ENCODE data around the gene ARHGAP4.

DNA sequence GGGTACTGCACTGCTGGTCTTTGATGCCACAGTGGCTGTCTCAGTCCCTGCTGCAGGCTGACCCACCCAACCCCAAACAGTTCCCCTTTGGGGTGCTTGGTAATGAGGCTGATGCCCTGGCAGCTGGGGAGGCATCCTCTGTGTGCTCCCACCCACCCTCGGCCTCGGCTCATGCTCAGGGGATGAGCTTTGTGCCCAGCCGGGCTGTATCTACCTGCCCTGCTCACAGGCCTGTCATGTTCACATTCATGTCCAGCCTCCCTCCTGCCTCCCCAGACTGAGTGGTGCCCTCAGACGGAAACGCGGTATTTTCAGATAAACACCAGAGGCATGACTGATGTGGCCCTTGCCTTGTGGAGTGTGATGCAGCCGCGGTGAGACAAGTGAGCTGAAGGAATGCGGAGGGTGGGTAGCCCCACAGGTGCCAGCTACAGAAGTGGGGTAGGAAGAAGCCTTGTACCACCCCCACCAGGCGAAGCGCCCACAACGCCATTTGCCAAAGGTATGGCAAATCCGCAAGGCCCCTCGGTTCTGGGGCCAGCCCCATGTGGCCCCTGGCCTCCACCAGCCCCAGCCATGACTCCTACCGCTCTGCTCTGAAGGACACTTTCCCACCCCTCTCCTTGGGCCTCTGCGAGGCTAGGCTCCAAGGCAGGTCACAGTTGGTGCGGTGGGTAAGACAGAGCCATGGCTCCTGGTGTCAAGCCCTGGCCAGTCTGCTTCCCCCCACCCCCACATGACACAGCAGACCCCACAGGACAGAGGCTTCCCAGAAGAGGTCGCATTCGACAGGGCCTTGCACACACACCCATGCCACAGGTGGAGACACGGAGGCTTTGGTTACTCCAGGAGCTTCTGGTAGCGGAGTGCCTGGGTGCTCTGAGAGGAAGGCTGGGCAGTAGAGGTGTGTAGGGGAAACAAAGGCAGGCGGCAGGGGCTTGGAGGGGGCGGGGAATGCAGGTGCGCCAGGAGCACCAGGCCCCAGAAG, 20.2 kb upstream of the ARHGAP4 start:
- TF ChIP-seq, protein P1, sequence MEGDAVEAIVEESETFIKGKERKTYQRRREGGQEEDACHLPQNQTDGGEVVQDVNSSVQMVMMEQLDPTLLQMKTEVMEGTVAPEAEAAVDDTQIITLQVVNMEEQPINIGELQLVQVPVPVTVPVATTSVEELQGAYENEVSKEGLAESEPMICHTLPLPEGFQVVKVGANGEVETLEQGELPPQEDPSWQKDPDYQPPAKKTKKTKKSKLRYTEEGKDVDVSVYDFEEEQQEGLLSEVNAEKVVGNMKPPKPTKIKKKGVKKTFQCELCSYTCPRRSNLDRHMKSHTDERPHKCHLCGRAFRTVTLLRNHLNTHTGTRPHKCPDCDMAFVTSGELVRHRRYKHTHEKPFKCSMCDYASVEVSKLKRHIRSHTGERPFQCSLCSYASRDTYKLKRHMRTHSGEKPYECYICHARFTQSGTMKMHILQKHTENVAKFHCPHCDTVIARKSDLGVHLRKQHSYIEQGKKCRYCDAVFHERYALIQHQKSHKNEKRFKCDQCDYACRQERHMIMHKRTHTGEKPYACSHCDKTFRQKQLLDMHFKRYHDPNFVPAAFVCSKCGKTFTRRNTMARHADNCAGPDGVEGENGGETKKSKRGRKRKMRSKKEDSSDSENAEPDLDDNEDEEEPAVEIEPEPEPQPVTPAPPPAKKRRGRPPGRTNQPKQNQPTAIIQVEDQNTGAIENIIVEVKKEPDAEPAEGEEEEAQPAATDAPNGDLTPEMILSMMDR (conservative IDR thresholded peaks at IDR 0.05; ENCODE audit: low read depth, low read length) = no peak
- no peak for TF ChIP-seq USF2 (IDR thresholded peaks at IDR 0.05; ENCODE audit: low read depth, low read length)
- no peak for TF ChIP-seq FOS (IDR thresholded peaks at IDR 0.05; ENCODE audit: low read depth, low read length)
- no peak for TF ChIP-seq POLR2A (IDR thresholded peaks at IDR 0.05; ENCODE audit: low read depth, low read length)
- no peak for TF ChIP-seq CEBPB (IDR thresholded peaks at IDR 0.05; ENCODE audit: low read depth, low read length)
- TF ChIP-seq SMC3 (IDR thresholded peaks at IDR 0.05; ENCODE audit: low read depth, low read length) = no peak
- TF ChIP-seq, protein P2, sequence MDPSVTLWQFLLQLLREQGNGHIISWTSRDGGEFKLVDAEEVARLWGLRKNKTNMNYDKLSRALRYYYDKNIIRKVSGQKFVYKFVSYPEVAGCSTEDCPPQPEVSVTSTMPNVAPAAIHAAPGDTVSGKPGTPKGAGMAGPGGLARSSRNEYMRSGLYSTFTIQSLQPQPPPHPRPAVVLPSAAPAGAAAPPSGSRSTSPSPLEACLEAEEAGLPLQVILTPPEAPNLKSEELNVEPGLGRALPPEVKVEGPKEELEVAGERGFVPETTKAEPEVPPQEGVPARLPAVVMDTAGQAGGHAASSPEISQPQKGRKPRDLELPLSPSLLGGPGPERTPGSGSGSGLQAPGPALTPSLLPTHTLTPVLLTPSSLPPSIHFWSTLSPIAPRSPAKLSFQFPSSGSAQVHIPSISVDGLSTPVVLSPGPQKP (IDR thresholded peaks at IDR 0.05; ENCODE audit: borderline replicate concordance, low read depth, low read length) = no peak
- no peak for TF ChIP-seq RAD21 (IDR thresholded peaks at IDR 0.05; ENCODE audit: low read length)
- TF ChIP-seq MAZ (IDR thresholded peaks at IDR 0.05; ENCODE audit: borderline replicate concordance, low read depth, low read length) = no peak
- TF ChIP-seq RFX5 (IDR thresholded peaks at IDR 0.05; ENCODE audit: low read depth, low read length) = no peak
- no peak for TF ChIP-seq CHD1 (IDR thresholded peaks at IDR 0.05; ENCODE audit: low read depth, low read length)

All from IMR-90 (cell line).